ENCODE measurements around the gene PSRC1.

Gene PSRC1

DNA sequence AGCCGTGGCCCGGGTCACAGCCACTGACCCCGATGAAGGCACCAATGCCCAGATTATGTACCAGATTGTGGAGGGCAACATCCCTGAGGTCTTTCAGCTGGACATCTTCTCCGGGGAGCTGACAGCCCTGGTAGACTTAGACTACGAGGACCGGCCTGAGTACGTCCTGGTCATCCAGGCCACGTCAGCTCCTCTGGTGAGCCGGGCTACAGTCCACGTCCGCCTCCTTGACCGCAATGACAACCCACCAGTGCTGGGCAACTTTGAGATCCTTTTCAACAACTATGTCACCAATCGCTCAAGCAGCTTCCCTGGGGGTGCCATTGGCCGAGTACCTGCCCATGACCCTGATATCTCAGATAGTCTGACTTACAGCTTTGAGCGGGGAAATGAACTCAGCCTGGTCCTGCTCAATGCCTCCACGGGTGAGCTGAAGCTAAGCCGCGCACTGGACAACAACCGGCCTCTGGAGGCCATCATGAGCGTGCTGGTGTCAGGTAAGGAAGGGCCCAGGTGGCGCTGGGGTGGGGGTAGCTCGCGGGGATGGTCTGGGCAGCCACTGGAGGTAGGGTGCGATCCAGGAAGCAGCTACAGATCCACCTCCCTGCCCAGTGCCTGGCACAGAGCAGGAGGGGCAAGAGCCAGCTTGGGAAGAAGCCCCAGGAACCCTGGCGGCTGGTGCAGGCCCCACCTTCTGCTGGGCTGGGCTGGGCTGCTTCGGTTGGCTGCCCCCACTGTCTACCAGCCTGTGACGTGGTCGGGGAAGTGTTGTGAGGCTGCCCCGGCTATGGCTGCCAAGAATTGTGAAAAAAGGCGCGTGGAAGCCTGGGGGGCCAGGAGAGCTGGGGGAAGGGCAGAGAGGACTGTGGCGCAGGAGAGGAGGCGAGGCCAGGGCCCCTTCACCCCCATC is 29.8 kb downstream of the PSRC1 start:
- no peak overlapping the region for H3K27ac ChIP-seq (ENCODE audit: low read depth, low read length)
- H3K9me3 ChIP-seq (ENCODE audit: control insufficient read depth in 5 of 5, low read length in 5 of 5): no peaks in the 10 kb centered on the region
- H3K4me1 ChIP-seq (ENCODE audit: control insufficient read depth in 5 of 5, insufficient read depth in 5 of 5, low read length in 5 of 5): peaks cover 0 to 34% (median 29%) of the 10 kb centered on the region in 5 donors
- peak overlapping the region in 3 of 5 donors; percentile 23 to 55 (median 27) for H3K9ac ChIP-seq (ENCODE audit: low read length in 5 of 5)
- H3K36me3 ChIP-seq (ENCODE audit: control insufficient read depth in 5 of 5, insufficient read depth in 5 of 5, low read length in 5 of 5): no peaks in the 10 kb centered on the region
- peaks cover 0 to 5% (median 3%) of the 10 kb centered on the region in 5 donors for H3K27me3 ChIP-seq (ENCODE audit: control insufficient read depth in 5 of 5, insufficient read depth in 4 of 5, low read length in 5 of 5)
- peak overlapping the region in 1 of 5 donors; percentile 48 for H3K4me3 ChIP-seq (ENCODE audit: low read depth in 1 of 5, low read length in 5 of 5)

DNA sequence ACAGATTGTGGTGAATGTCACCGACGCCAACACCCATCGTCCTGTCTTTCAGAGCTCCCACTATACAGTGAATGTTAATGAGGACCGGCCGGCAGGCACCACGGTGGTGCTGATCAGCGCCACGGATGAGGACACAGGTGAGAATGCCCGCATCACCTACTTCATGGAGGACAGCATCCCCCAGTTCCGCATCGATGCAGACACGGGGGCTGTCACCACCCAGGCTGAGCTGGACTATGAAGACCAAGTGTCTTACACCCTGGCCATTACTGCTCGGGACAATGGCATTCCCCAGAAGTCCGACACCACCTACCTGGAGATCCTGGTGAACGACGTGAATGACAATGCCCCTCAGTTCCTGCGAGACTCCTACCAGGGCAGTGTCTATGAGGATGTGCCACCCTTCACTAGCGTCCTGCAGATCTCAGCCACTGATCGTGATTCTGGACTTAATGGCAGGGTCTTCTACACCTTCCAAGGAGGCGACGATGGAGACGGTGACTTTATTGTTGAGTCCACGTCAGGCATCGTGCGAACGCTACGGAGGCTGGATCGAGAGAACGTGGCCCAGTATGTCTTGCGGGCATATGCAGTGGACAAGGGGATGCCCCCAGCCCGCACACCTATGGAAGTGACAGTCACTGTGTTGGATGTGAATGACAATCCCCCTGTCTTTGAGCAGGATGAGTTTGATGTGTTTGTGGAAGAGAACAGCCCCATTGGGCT is 30.6 kb downstream of the PSRC1 start:
- Histone ChIP-seq H3K27me3 (ENCODE audit: control insufficient read depth in 5 of 5, insufficient read depth in 4 of 5, low read length in 5 of 5) (peaks cover 0 to 7% (median 5%) of the 10 kb centered on the region in 5 donors), H3K36me3 (ENCODE audit: control insufficient read depth in 5 of 5, insufficient read depth in 5 of 5, low read length in 5 of 5) (no peaks in the 10 kb centered on the region), H3K9me3 (ENCODE audit: control insufficient read depth in 5 of 5, low read length in 5 of 5) (no peaks in the 10 kb centered on the region), H3K9ac (ENCODE audit: low read length in 5 of 5) (no peak overlapping the region), H3K4me1 (ENCODE audit: control insufficient read depth in 5 of 5, insufficient read depth in 5 of 5, low read length in 5 of 5) (peaks cover 0 to 34% (median 29%) of the 10 kb centered on the region in 5 donors), H3K4me3 (ENCODE audit: low read depth in 1 of 5, low read length in 5 of 5) (no peak overlapping the region), H3K27ac (ENCODE audit: low read depth, low read length) (no peak overlapping the region)

DNA sequence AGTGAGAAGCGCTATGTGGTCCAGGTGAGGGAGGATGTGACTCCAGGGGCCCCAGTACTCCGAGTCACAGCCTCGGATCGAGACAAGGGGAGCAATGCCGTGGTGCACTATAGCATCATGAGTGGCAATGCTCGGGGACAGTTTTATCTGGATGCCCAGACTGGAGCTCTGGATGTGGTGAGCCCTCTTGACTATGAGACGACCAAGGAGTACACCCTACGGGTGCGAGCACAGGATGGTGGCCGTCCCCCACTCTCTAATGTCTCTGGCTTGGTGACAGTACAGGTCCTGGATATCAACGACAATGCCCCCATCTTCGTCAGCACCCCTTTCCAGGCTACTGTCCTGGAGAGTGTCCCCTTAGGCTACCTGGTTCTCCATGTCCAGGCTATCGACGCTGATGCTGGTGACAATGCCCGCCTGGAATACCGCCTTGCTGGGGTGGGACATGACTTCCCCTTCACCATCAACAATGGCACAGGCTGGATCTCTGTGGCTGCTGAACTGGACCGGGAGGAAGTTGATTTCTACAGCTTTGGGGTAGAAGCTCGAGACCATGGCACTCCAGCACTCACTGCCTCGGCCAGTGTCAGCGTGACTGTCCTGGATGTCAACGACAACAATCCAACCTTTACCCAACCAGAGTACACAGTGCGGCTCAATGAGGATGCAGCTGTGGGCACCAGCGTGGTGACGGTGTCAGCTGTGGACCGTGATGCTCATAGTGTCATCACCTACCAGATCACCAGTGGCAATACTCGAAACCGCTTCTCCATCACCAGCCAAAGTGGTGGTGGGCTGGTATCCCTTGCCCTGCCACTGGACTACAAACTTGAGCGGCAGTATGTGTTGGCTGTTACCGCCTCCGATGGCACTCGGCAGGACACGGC is 31.4 kb downstream of the PSRC1 start:
- Histone ChIP-seq H3K9me3 (ENCODE audit: control insufficient read depth in 5 of 5, low read length in 5 of 5) (no peaks in the 10 kb centered on the region), H3K27ac (ENCODE audit: low read depth, low read length) (no peak overlapping the region), H3K27me3 (ENCODE audit: control insufficient read depth in 5 of 5, insufficient read depth in 4 of 5, low read length in 5 of 5) (peaks cover 0 to 11% (median 6%) of the 10 kb centered on the region in 5 donors), H3K4me3 (ENCODE audit: low read depth in 1 of 5, low read length in 5 of 5) (no peak overlapping the region), H3K9ac (ENCODE audit: low read length in 5 of 5) (no peak overlapping the region), H3K4me1 (ENCODE audit: control insufficient read depth in 5 of 5, insufficient read depth in 5 of 5, low read length in 5 of 5) (peaks cover 0 to 34% (median 29%) of the 10 kb centered on the region in 5 donors), H3K36me3 (ENCODE audit: control insufficient read depth in 5 of 5, insufficient read depth in 5 of 5, low read length in 5 of 5) (no peaks in the 10 kb centered on the region)

DNA sequence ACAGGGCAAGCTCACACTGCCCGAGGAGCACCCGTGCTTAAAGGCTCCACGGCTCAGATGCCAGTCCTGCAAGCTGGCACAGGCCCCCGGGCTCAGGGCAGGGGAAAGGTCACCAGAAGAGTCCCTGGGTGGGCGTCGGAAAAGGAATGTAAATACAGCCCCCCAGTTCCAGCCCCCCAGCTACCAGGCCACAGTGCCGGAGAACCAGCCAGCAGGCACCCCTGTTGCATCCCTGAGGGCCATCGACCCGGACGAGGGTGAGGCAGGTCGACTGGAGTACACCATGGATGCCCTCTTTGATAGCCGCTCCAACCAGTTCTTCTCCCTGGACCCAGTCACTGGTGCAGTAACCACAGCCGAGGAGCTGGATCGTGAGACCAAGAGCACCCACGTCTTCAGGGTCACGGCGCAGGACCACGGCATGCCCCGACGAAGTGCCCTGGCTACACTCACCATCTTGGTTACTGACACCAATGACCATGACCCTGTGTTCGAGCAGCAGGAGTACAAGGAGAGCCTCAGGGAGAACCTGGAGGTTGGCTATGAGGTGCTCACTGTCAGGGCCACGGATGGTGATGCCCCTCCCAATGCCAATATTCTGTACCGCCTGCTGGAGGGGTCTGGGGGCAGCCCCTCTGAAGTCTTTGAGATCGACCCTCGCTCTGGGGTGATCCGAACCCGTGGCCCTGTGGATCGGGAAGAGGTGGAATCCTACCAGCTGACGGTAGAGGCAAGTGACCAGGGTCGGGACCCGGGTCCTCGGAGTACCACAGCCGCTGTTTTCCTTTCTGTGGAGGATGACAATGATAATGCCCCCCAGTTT is 32.3 kb downstream of the PSRC1 start:
- Histone ChIP-seq H3K9me3 (ENCODE audit: control insufficient read depth in 5 of 5, low read length in 5 of 5) (no peaks in the 10 kb centered on the region), H3K4me1 (ENCODE audit: control insufficient read depth in 5 of 5, insufficient read depth in 5 of 5, low read length in 5 of 5) (peaks cover 0 to 34% (median 29%) of the 10 kb centered on the region in 5 donors), H3K4me3 (ENCODE audit: low read depth in 1 of 5, low read length in 5 of 5) (peak overlapping the region in 2 of 5 donors; percentile 46 to 57), H3K27me3 (ENCODE audit: control insufficient read depth in 5 of 5, insufficient read depth in 4 of 5, low read length in 5 of 5) (peaks cover 0 to 11% (median 6%) of the 10 kb centered on the region in 5 donors), H3K36me3 (ENCODE audit: control insufficient read depth in 5 of 5, insufficient read depth in 5 of 5, low read length in 5 of 5) (no peaks in the 10 kb centered on the region), H3K9ac (ENCODE audit: low read length in 5 of 5) (no peak overlapping the region), H3K27ac (ENCODE audit: low read depth, low read length) (no peak overlapping the region)

DNA sequence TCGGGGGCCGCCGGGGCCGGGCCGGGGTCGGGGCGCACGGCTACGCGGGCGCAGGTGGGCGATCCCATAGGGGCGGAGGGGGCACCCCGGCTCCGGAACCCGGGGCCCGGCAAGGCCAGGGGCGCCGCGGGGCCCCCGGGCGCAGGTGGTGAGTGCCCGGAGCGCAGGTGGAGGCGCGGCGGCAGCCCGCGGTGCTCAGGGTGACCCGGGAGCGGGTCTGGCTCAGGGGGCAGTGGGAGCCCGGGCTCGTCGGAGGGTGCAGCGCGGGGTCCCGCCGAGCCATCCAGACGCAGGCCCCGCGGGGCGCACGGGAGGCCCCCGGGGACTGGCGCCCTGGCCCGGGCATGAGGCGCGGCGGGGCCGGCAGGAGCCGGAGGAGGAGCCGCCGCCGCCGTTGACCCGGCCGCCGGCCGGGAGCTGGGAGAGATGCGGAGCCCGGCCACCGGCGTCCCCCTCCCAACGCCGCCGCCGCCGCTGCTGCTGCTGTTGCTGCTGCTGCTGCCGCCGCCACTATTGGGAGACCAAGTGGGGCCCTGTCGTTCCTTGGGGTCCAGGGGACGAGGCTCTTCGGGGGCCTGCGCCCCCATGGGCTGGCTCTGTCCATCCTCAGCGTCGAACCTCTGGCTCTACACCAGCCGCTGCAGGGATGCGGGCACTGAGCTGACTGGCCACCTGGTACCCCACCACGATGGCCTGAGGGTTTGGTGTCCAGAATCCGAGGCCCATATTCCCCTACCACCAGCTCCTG is 33.1 kb downstream of the PSRC1 start:
- Histone ChIP-seq H3K9ac (ENCODE audit: low read length in 5 of 5) (no peak overlapping the region), H3K4me1 (ENCODE audit: control insufficient read depth in 5 of 5, insufficient read depth in 5 of 5, low read length in 5 of 5) (peaks cover 0 to 30% (median 28%) of the 10 kb centered on the region in 5 donors), H3K36me3 (ENCODE audit: control insufficient read depth in 5 of 5, insufficient read depth in 5 of 5, low read length in 5 of 5) (no peaks in the 10 kb centered on the region), H3K27me3 (ENCODE audit: control insufficient read depth in 5 of 5, insufficient read depth in 4 of 5, low read length in 5 of 5) (peaks cover 0 to 11% (median 4%) of the 10 kb centered on the region in 5 donors), H3K4me3 (ENCODE audit: low read depth in 1 of 5, low read length in 5 of 5) (peak overlapping the region in 4 of 5 donors; percentile 39 to 57 (median 50)), H3K27ac (ENCODE audit: low read depth, low read length) (no peak overlapping the region), H3K9me3 (ENCODE audit: control insufficient read depth in 5 of 5, low read length in 5 of 5) (no peaks in the 10 kb centered on the region)

DNA sequence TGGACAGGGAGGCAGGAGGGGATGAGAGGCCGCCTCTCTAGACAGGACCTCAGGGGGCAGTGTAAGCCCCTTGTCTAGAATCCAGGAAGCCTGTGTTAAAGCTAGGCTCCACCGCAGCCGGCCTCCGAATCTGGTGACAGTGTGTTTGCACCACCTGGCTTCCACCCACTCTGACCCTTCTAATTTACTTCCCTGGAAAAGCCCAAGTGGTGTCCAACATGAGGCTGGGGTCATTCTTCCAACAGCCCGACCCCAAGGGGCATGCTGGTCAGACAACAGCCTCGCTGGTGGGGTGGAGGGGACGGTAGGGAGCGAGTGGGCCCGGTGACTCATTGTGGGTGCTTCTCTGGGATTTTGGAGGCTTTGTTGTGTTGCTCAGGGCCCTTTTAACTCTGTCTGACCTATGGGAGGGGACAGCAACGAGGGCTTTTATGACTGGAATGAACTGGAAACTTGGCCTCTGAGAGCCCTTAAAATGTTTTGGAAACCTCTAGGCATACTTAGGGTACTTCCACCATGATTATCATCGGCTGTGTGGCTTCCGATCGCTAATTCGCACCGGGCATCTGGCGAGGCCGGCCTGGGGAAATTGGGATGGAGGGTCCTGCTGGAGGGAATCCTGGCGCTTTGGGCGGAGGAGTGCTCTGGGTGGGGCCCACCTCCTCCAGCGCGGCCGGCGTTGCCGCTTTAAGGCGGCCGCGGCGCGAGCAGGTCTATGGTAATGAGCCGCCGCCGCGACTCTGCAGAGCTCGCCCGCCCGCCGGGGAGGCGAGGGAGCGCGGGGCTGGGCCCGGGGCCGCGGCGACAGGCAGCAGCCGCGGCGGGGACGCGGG is 33.9 kb downstream of the PSRC1 start, which contains the start of gene CELSR2:
CELSR2 (plus strand) TSS at position 743 of the 833 bp plus-strand sequence. CDS start 541 bp downstream, outside the sequence.
- Histone ChIP-seq H3K4me3 (ENCODE audit: low read depth in 1 of 5, low read length in 5 of 5) (peak within 1 kb of the TSS in 4 of 5 donors; percentile 39 to 57 (median 50)), H3K9me3 (ENCODE audit: control insufficient read depth in 5 of 5, low read length in 5 of 5) (no peaks in the 10 kb centered on the region), H3K27me3 (ENCODE audit: control insufficient read depth in 5 of 5, insufficient read depth in 4 of 5, low read length in 5 of 5) (peaks cover 0 to 11% (median 4%) of the 10 kb centered on the region in 5 donors), H3K9ac (ENCODE audit: low read length in 5 of 5) (peak within 1 kb of the TSS in 2 of 5 donors; percentile 14 to 66), H3K4me1 (ENCODE audit: control insufficient read depth in 5 of 5, insufficient read depth in 5 of 5, low read length in 5 of 5) (peaks cover 0 to 22% (median 20%) of the 10 kb centered on the region in 5 donors), H3K27ac (ENCODE audit: low read depth, low read length) (no peak within 1 kb of the TSS), H3K36me3 (ENCODE audit: control insufficient read depth in 5 of 5, insufficient read depth in 5 of 5, low read length in 5 of 5) (no peaks in the 10 kb centered on the region)

DNA sequence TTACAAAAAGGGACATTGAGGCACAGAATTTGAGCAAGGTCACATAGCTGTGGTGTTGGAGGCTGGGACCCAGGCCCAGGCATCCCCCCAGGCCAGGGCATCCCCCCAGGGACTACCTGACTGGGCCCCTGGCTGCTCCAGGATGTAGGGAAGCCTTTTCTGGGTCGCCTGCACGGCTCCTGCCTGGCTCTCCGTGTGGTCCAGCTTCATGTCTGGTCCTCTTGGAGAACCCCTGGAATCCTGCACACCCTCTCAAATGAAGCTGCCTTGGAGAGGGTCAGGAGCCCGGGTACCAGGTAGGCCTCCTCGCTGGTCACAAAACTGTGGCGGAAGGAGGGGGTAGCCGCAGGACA is 34.5 kb downstream of the PSRC1 start:
- H3K4me1 ChIP-seq (ENCODE audit: control insufficient read depth in 5 of 5, insufficient read depth in 5 of 5, low read length in 5 of 5): peaks cover 0 to 16% (median 14%) of the 10 kb centered on the region in 5 donors
- peaks cover 0 to 13% (median 6%) of the 10 kb centered on the region in 5 donors for H3K27me3 ChIP-seq (ENCODE audit: control insufficient read depth in 5 of 5, insufficient read depth in 4 of 5, low read length in 5 of 5)
- no peaks in the 10 kb centered on the region for H3K9me3 ChIP-seq (ENCODE audit: control insufficient read depth in 5 of 5, low read length in 5 of 5)
- H3K9ac ChIP-seq (ENCODE audit: low read length in 5 of 5): no peak overlapping the region
- no peak overlapping the region for H3K4me3 ChIP-seq (ENCODE audit: low read depth in 1 of 5, low read length in 5 of 5)
- no peaks in the 10 kb centered on the region for H3K36me3 ChIP-seq (ENCODE audit: control insufficient read depth in 5 of 5, insufficient read depth in 5 of 5, low read length in 5 of 5)
- no peak overlapping the region for H3K27ac ChIP-seq (ENCODE audit: low read depth, low read length)
